ENCODE measurements around the gene MED27. TPM values are rescaled to one million over a fixed set of nuclear protein-coding genes. Genes with fewer than 3 reads are reported as not detected.

MED27 gene
- total and polyA plus RNA-seq, 2 of the 13 experiments (the other 11 are each of a cell fraction or from before 2014, with no cell fraction given) = 16.9 to 19.0 TPM

GRCh38 chr9:131961496-131961880 is 118.2 kb downstream of the MED27 start (continued):
- TF ChIP-seq, protein P1, sequence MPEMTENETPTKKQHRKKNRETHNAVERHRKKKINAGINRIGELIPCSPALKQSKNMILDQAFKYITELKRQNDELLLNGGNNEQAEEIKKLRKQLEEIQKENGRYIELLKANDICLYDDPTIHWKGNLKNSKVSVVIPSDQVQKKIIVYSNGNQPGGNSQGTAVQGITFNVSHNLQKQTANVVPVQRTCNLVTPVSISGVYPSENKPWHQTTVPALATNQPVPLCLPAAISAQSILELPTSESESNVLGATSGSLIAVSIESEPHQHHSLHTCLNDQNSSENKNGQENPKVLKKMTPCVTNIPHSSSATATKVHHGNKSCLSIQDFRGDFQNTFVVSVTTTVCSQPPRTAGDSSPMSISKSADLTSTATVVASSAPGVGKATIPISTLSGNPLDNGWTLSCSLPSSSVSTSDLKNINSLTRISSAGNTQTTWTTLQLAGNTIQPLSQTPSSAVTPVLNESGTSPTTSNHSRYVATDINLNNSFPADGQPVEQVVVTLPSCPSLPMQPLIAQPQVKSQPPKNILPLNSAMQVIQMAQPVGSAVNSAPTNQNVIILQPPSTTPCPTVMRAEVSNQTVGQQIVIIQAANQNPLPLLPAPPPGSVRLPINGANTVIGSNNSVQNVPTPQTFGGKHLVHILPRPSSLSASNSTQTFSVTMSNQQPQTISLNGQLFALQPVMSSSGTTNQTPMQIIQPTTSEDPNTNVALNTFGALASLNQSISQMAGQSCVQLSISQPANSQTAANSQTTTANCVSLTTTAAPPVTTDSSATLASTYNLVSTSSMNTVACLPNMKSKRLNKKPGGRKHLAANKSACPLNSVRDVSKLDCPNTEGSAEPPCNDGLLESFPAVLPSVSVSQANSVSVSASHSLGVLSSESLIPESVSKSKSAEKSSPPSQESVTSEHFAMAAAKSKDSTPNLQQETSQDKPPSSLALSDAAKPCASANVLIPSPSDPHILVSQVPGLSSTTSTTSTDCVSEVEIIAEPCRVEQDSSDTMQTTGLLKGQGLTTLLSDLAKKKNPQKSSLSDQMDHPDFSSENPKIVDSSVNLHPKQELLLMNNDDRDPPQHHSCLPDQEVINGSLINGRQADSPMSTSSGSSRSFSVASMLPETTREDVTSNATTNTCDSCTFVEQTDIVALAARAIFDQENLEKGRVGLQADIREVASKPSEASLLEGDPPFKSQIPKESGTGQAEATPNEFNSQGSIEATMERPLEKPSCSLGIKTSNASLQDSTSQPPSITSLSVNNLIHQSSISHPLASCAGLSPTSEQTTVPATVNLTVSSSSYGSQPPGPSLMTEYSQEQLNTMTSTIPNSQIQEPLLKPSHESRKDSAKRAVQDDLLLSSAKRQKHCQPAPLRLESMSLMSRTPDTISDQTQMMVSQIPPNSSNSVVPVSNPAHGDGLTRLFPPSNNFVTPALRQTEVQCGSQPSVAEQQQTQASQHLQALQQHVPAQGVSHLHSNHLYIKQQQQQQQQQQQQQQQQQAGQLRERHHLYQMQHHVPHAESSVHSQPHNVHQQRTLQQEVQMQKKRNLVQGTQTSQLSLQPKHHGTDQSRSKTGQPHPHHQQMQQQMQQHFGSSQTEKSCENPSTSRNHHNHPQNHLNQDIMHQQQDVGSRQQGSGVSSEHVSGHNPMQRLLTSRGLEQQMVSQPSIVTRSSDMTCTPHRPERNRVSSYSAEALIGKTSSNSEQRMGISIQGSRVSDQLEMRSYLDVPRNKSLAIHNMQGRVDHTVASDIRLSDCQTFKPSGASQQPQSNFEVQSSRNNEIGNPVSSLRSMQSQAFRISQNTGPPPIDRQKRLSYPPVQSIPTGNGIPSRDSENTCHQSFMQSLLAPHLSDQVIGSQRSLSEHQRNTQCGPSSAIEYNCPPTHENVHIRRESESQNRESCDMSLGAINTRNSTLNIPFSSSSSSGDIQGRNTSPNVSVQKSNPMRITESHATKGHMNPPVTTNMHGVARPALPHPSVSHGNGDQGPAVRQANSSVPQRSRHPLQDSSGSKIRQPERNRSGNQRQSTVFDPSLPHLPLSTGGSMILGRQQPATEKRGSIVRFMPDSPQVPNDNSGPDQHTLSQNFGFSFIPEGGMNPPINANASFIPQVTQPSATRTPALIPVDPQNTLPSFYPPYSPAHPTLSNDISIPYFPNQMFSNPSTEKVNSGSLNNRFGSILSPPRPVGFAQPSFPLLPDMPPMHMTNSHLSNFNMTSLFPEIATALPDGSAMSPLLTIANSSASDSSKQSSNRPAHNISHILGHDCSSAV (CRISPR knock-in tag; IDR thresholded peaks at IDR 0.05; ENCODE audit: borderline replicate concordance) = no peak
- TF ChIP-seq MYNN (CRISPR knock-in tag; IDR thresholded peaks at IDR 0.05; ENCODE audit: low read depth) = no peak
- TF ChIP-seq ZNF7 (CRISPR knock-in tag; IDR thresholded peaks at IDR 0.05) = no peak

DNA sequence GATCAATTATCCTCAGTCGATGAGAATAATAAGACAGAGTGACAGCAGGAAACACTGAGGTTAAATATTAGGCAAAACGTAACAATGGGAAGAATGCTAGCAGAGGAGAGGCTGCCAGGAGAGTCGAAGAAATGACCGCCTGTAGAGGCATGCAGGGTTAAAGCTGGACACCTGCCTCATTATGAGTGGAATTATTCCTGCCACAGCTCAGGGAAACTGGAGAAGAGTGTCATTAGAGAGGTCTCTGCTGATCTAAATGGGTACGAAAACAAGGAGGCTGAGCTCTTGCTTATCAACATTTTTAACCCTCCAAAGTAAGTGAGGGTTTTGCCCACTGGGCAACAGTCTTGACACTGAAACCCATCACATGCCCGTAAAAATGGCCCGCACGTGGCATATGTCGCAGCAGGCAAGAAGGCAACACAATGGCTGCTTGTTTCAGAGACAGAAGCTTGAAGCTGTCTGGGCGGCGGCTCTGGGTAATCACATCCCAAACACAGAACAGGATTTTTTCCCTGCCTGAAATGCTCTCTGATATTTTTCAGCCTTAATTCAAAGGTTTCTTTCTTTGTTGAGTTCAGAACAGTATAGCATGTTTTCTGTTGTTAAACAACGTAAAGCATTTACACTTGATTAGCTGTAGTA is 118.7 kb downstream of the MED27 start:
- peaks cover 0 to 4% of the 10 kb centered on the region in 2 experiments; a peak in 1 of 5 replicates for H3K36me3 ChIP-seq (replicated peaks in 1 of 2; ENCODE audit: control insufficient read depth in 1 of 2, insufficient read depth in 2 of 2, low read length in 2 of 2)
- in situ Hi-C loops (cut with HindIII; ENCODE audit: extremely low pct_ligation_motif_present, low pct_unique_long_range_greater_than_20kb) = loop anchor here (10.0 kb wide), 1 partner anchor 64 kb away; no protein-coding TSS in a partner anchor
- no peak for FAIRE-seq
- no peak overlapping the region for H3K4me2 ChIP-seq (ENCODE audit: low read depth, low read length)
- no peaks in the 10 kb centered on the region for H3K79me2 ChIP-seq (ENCODE audit: insufficient read depth, low read length)
- no peaks in the 10 kb centered on the region for H3K4me1 ChIP-seq (ENCODE audit: insufficient read depth, low read length)
- TF ChIP-seq ZNF563 (CRISPR knock-in tag; IDR thresholded peaks at IDR 0.05) (no peak), SALL2 (CRISPR knock-in tag; IDR thresholded peaks at IDR 0.05) (no peak), PAX8 (CRISPR knock-in tag; IDR thresholded peaks at IDR 0.05; ENCODE audit: borderline replicate concordance) (no peak), TFDP2 (CRISPR knock-in tag; IDR thresholded peaks at IDR 0.05) (no peak)
- TF ChIP-seq, protein P2, sequence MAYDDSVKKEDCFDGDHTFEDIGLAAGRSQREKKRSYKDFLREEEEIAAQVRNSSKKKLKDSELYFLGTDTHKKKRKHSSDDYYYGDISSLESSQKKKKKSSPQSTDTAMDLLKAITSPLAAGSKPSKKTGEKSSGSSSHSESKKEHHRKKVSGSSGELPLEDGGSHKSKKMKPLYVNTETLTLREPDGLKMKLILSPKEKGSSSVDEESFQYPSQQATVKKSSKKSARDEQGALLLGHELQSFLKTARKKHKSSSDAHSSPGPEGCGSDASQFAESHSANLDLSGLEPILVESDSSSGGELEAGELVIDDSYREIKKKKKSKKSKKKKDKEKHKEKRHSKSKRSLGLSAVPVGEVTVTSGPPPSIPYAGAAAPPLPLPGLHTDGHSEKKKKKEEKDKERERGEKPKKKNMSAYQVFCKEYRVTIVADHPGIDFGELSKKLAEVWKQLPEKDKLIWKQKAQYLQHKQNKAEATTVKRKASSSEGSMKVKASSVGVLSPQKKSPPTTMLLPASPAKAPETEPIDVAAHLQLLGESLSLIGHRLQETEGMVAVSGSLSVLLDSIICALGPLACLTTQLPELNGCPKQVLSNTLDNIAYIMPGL (CRISPR knock-in tag; IDR thresholded peaks at IDR 0.05; ENCODE audit: borderline replicate concordance in 1 of 2, low read depth in 1 of 2) = no peak
- no peak for DNase-seq (ENCODE audit: low spot score)
- no TSS peak for BruUV-seq (replicated peaks)
- ChIA-PET CTCF (ENCODE audit: low intra/inter-chr PET ratio, low total read pairs) (no interaction called here), POLR2A (no interaction called here)
- H3K27me3 ChIP-seq (ENCODE audit: control insufficient read depth in 1 of 2, insufficient read depth in 2 of 2, low read length in 2 of 2) = no peaks in the 10 kb centered on the region
- no peak overlapping the region for H3K9ac ChIP-seq (ENCODE audit: insufficient read depth, low read depth, low read length)
- no peaks in the 10 kb centered on the region for H3K9me3 ChIP-seq (ENCODE audit: low read length)
- 90% methylated on average over 12 of the region's 12 CpGs for WGBS (ENCODE audit: low lambda C conversion rate)
- ATAC-seq = no peak
- H4K20me1 ChIP-seq (ENCODE audit: insufficient read depth, low read length) = 0 out of 2 replicates have a peak, but pooled peaks cover 3% of the 10 kb centered on the region
- H3K27ac ChIP-seq (ENCODE audit: extremely low read length, insufficient read depth, low read length) = no peak overlapping the region
- H3K4me3 ChIP-seq (replicated peaks in 1 of 3; ENCODE audit: insufficient read depth in 1 of 3, low read depth in 2 of 3, low read length in 3 of 3) = no peak overlapping the region
- H2AFZ ChIP-seq (ENCODE audit: low read length) = no peak overlapping the region
- intact Hi-C loops (cut with micrococcal nuclease; ENCODE audit: unreplicated experiment) = no loop called here
